Endothelial cell of umbilical vein (primary cell): ENCODE data around the gene MACROD2. TPM values are rescaled to one million over a fixed set of nuclear protein-coding genes. Genes with fewer than 3 reads are reported as not detected.

Experiments used
- BruUV-seq: library from RNA; stranded (reverse); fragments of 400-500 nt; replicated peaks from 2 replicates; lab custom pipeline; 2021; lab: Mats Ljungman, UMichigan
- CTCF ChIA-PET: fragments of 300-600, 350-600 bp; sonication (Branson Sonifier 250); formaldehyde crosslinking; loops from one replicate; lab custom pipeline; 2021; ENCODE audit warnings: antibody characterized with exemption, inconsistent platforms; lab: Charles Lee
- POLR2A ChIA-PET: fragments of 300-600, 350-600 bp; sonication (Branson Sonifier 250); formaldehyde crosslinking; loops from one replicate; lab custom pipeline; 2021; ENCODE audit warnings: antibody characterized with exemption, inconsistent platforms; lab: Charles Lee
- DNase-seq: peaks from one replicate; pipeline ENCODE4 v3.0.0-alpha.2; 2011; ENCODE audit warnings: low read depth, low spot score
- FAIRE-seq: peaks from 2 replicates; lab custom pipeline; 2011; peaks lifted over from hg19 to GRCh38; lab: Jason Lieb, UNC
- H2AFZ ChIP-seq: 2 replicates; pipeline ENCODE4 v1.6.0; 2012; ENCODE audit warnings: low read depth, low read length, control low read depth, inconsistent platforms
- H3K27ac ChIP-seq: 2 replicates; pipeline ENCODE4 v1.5.1; 2011; ENCODE audit warnings: low read depth, mild to moderate bottlenecking, control low read depth, low read length, moderate library complexity; ENCODE audit not compliant: insufficient read depth
- H3K27me3 ChIP-seq, 2 experiments: 2 replicates each; pipeline versions ENCODE4 v1.6.0 to v1.6.1; 2011; ENCODE audit warnings: low read length in 2 of 2, mixed read lengths in 1 of 2; ENCODE audit not compliant: control insufficient read depth in 2 of 2, insufficient read depth in 2 of 2
- H3K36me3 ChIP-seq, 2 experiments: 2 replicates in 1 of 2; 3 replicates in 1 of 2; pipeline ENCODE4 v1.5.1; 2011; ENCODE audit warnings: low read length in 2 of 2, mild to moderate bottlenecking in 1 of 2, moderate library complexity in 1 of 2; ENCODE audit not compliant: control insufficient read depth in 2 of 2, insufficient read depth in 2 of 2; ENCODE audit errors: extremely low read depth in 1 of 2
- H3K4me1 ChIP-seq: 3 replicates; pipeline ENCODE4 v1.5.1; 2011; ENCODE audit warnings: mild to moderate bottlenecking, low read length; ENCODE audit not compliant: control insufficient read depth, insufficient read depth; ENCODE audit errors: extremely low read depth
- H3K4me2 ChIP-seq: 2 replicates; pipeline ENCODE4 v1.6.1; 2011; ENCODE audit warnings: low read length, control low read depth, mixed read lengths; ENCODE audit not compliant: insufficient read depth
- H3K4me3 ChIP-seq, 3 experiments: fragments of 200-600 bp in 1 of 3; sonication (generic), shearing (Covaris generic) in 1 of 3; replicated peaks in 1 of 3; 2 replicates each; pipeline ENCODE4 v1.5.1; 2011 to 2016; ENCODE audit warnings: control low read depth in 3 of 3, low read length in 3 of 3, mild to moderate bottlenecking in 2 of 3, inconsistent platforms in 1 of 3, low read depth in 1 of 3, moderate library complexity in 1 of 3; ENCODE audit not compliant: insufficient read depth in 1 of 3
- H3K79me2 ChIP-seq: 2 replicates; pipeline ENCODE4 v1.6.0; 2012; ENCODE audit warnings: low read length, inconsistent platforms; ENCODE audit not compliant: control insufficient read depth, insufficient read depth
- H3K9ac ChIP-seq: replicated peaks from 2 replicates; pipeline ENCODE3; 2011; ENCODE audit warnings: low read length, control low read depth; ENCODE audit not compliant: insufficient read depth; ENCODE audit errors: extremely low read depth
- H3K9me1 ChIP-seq: replicated peaks from 3 replicates; pipeline ENCODE4 v1.6.0; 2011; ENCODE audit warnings: mild to moderate bottlenecking, low read length; ENCODE audit not compliant: control insufficient read depth, insufficient read depth; ENCODE audit errors: extremely low read depth
- H3K9me3 ChIP-seq: replicated peaks from 2 replicates; pipeline ENCODE4 v1.5.1; 2012; ENCODE audit warnings: low read length, inconsistent platforms; ENCODE audit not compliant: control insufficient read depth, insufficient read depth
- H4K20me1 ChIP-seq: replicated peaks from 2 replicates; pipeline ENCODE3; 2011; ENCODE audit warnings: mild to moderate bottlenecking, low read length; ENCODE audit not compliant: control insufficient read depth, insufficient read depth; ENCODE audit errors: extremely low read depth
- CTCF ChIP-seq, 2 donors: IDR thresholded peaks; 1 replicate in 1 of 2; 2 replicates in 1 of 2; pipeline ENCODE4 v1.5.1; 2011; ENCODE audit warnings: low read length in 2 of 2, mild to moderate bottlenecking in 2 of 2, moderate library complexity in 2 of 2, control low read depth in 1 of 2, inconsistent platforms in 1 of 2, low read depth in 1 of 2; ENCODE audit not compliant: insufficient read depth in 1 of 2; ENCODE audit errors: extremely low read depth in 1 of 2
- EZH2 ChIP-seq: IDR thresholded peaks from 2 replicates; pipeline ENCODE4 v1.6.1; 2012; ENCODE audit warnings: borderline replicate concordance, low read depth, mild to moderate bottlenecking, moderate library complexity, low read length, inconsistent platforms; ENCODE audit not compliant: severe bottlenecking
- FOS ChIP-seq: IDR thresholded peaks from 2 replicates; pipeline ENCODE4 v1.6.1; 2011; ENCODE audit warnings: mild to moderate bottlenecking, low read length, moderate library complexity, borderline replicate concordance; ENCODE audit not compliant: insufficient read depth
- JUN ChIP-seq: IDR thresholded peaks from 2 replicates; pipeline ENCODE4 v1.6.1; 2011; ENCODE audit warnings: borderline replicate concordance, low read depth; ENCODE audit not compliant: insufficient read length, insufficient read depth
- MAX ChIP-seq: IDR thresholded peaks from 2 replicates; pipeline ENCODE4 v1.6.1; 2011; ENCODE audit not compliant: insufficient read depth, insufficient read length
- MYC ChIP-seq: IDR thresholded peaks from one replicate; pipeline ENCODE4 v1.6.1; 2011; ENCODE audit warnings: mild to moderate bottlenecking, low read depth, low read length
- dilution Hi-C: fragments of 300-500 bp; cut with MboI; formaldehyde crosslinking; loops from one replicate; pipeline ENCODE4 v1.15.0; 2019; ENCODE audit warnings: low sequenced_read_pairs; ENCODE audit not compliant: extremely low pct_ligation_motif_present
- intact Hi-C: fragments of 100-400 bp; cut with micrococcal nuclease; formaldehyde crosslinking; loops from one replicate; pipeline ENCODE4 v1.10.0; 2022
- polyA plus RNA-seq, 4 experiments: library from polyadenylated mRNA; depleted of rRNA in 3 of 4; stranded (reverse) in 3 of 4; unstranded in 1 of 4; fragments of >200 nt; gene quantifications; 2 replicates each; pipeline versions ENCODE4 v1.2.1 to v1.2.3, GENCODE V29; 2011 to 2012; ENCODE audit warnings: missing spikeins in 1 of 4
- total RNA-seq: library from RNA; stranded (reverse); gene quantifications from 2 replicates; pipeline ENCODE4 v1.2.3, GENCODE V29; 2021

MACROD2 gene
- total and polyA plus RNA-seq, 2 donors (not counting 3 experiments of a cell fraction or from before 2014, with no cell fraction given) = 0.11 to 0.73 TPM

- no TSS peak for BruUV-seq
- Histone ChIP-seq H3K4me2 (no peak overlapping the region), H3K27me3 (no peaks in the 10 kb centered on the region), H3K4me1 (no peaks in the 10 kb centered on the region), H3K9ac (no peak overlapping the region), H3K4me3 (no peak overlapping the region), H3K9me3 (no peaks in the 10 kb centered on the region), H4K20me1 (no peaks in the 10 kb centered on the region), H3K9me1 (no peaks in the 10 kb centered on the region), H2AFZ (no peak overlapping the region), H3K27ac (no peak overlapping the region), H3K79me2 (no peaks in the 10 kb centered on the region), H3K36me3 (no peaks in the 10 kb centered on the region)
- ChIA-PET CTCF (no interaction called here), POLR2A (no interaction called here)
- DNase-seq (no peak), FAIRE-seq (no peak)
- dilution Hi-C loops = no loop called here
- TF ChIP-seq FOS (no peak), JUN (no peak), MAX (no peak), MYC (no peak), CTCF (IDR thresholded peaks at IDR 0.05; ENCODE audit: extremely low read depth in 1 of 2, insufficient read depth in 1 of 2, low read depth in 1 of 2, low read length in 2 of 2) (no peak), EZH2 (no peak)
- intact Hi-C loops = no loop called here
Measured at GRCh38 chr20:14583413-14583812, 588.1 kb downstream of the MACROD2 start.
